HL-60/S4 (cell line): ENCODE measurements around the gene PTPRN2.
"Not testable (repeated sequence)": the region's sequence is repeated elsewhere in the genome, so short reads cannot be mapped to it uniquely, and the experiment has no call there.

ENCODE experiments used
- in situ Hi-C: fragments of 300-500 bp; cut with MboI; formaldehyde crosslinking; loops from 2 replicates; pipeline ENCODE4 v1.14.3; 2022; ENCODE audit warnings: low sequenced_read_pairs

PTPRN2 gene

DNA sequence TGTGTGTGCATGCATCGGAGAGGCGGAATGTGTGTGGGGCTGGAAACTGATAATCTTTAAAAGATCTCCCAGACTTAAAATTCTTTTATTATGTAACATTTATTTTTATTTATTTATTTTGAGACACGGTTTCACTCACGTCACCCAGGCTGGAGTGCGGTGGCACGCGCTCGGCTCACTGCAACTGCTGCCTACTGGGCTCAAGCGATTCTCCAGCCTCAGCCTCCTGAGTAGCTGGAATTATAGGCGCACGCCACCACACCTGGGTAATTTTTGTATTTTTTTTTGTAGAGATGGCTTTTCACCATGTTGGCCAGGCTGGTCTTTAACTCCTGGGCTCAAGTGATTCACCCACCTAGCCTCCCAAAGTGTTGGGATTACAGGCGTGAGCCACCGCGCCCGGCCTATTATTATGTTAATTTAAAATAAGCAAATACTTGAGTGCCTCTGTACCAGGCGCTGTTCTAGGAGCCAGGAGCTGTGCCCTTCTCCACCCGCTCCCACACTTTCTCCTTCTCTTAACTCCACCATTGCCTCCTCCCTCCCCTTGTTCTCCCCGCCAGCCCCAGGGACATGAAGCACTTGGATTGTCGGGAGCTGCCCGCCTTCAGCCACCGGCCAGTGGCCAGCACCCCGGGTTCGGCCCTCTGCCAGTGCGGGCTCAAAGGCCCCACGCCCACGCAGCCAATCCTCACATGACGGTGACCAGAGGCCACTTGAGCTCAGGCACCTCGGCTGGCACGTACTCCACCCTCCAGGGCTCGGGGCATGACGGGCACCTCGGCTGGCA lies 1087.3 kb downstream of the PTPRN2 start:
- in situ Hi-C loops, result no loop called here

GRCh38 chr7:157499835-157500153 lies 1087.8 kb downstream of the PTPRN2 start:
- in situ Hi-C loops, result no loop called here

- in situ Hi-C loops, result no loop called here
Measured at GRCh38 chr7:157499121-157499834, 1088.3 kb downstream of the PTPRN2 start.

DNA sequence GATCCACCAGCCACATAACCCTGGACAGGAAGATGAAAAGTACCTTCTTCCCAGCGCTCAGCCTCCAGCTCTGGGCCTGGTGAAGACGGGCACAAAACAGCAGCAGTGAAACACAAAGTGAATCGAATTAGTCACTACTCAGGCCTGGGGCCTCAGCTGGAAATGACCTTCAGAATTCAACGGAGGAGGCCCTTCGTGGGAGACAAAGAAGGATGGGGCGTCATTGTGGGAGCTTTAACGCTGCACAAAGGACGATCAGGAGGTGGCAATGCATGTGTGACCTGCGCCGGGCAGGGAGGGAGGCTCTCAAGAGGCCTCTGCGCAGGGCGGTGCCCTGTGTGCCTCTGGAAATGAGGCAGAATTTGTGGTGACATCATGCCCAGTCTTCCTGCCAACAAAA lies 1089.0 kb downstream of the PTPRN2 start:
- in situ Hi-C loops, result no loop called here

- in situ Hi-C loops, result no loop called here
Measured at GRCh38 chr7:157497744-157498651, 1089.6 kb downstream of the PTPRN2 start.

- in situ Hi-C loops, result no loop called here
Measured at GRCh38 chr7:157497367-157497743, 1090.3 kb downstream of the PTPRN2 start.

GRCh38 chr7:157496416-157497275 lies 1091.0 kb downstream of the PTPRN2 start:
- in situ Hi-C loops, result no loop called here

DNA sequence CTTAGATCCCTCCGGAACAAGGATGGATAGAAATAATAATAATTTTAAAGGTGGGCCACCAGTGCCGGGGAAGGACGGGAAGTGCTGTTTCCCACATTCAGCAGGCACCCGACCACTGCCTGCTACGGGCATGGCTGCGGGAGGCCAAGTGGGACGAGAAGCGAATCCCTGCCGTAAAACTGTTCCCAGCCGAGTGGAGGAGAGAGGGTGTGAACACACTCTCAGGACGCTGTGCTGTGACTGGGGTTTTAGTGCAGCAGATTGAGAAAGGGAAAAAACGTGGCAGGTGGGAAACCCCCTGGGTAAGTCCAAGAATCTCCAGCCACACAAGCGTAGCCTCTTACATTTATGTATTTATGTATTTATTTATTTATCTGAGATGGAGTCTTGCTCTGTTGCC lies 1092.0 kb downstream of the PTPRN2 start:
- in situ Hi-C loops, result no loop called here

DNA sequence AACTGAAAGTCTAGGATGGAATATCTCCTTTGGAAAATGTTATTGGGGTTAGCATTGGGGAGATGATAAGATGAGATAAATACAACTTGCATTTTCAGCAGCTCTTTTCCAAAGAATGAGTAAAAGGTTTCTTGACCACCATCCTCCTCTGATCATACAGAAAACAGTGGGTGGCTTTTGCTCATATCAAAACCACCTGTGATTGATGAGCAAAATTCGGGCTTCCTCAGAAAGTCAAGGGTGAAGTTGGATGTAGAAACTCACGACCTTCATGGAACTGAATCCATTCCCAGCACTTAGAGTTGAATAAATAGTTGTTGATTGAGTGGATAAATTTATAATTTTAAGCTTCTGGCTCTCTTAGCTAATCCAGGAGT lies 1092.5 kb downstream of the PTPRN2 start:
- in situ Hi-C loops, result no loop called here

- in situ Hi-C loops, result no loop called here
Measured at GRCh38 chr7:157494506-157495176, 1093.0 kb downstream of the PTPRN2 start.

DNA sequence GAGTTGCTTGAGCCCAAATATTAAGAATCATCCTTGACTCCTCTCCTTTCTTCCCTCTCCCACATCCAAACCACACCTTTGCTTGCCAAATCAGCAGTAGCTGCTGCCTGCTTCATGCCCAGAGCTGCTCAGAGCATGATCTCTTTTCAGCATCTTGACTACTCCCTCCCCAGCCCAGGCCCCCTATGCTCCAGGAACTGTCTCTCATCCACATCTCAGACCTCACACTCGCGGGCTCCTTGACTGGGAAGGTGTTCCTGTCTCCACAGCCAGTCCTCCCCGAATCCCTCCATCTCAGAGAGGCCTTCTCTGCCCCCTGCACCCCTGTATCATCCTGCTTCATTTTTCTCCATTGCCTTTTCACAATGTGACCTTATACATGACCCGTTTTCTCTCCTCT lies 1093.8 kb downstream of the PTPRN2 start:
- in situ Hi-C loops, result no loop called here

DNA sequence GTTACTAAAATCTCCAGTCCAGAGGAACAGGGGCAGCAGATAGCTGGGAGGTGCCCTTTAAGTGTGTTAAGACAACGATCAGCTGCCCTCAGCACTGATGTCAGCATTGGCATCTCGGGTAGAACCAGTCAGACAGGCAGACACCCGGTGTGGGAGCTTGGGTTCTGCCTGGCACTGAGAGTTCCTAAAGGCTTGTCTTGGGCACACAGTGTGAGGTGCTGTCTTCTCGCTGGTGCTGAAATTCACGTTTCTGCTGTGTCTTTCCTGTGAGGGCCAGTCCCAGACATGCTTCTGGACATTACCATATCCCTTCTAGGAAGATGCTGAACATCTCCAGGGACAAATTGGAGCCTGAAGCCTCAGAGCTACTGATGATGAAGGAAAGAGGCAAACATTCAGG lies 1094.6 kb downstream of the PTPRN2 start:
- in situ Hi-C loops, result no loop called here

DNA sequence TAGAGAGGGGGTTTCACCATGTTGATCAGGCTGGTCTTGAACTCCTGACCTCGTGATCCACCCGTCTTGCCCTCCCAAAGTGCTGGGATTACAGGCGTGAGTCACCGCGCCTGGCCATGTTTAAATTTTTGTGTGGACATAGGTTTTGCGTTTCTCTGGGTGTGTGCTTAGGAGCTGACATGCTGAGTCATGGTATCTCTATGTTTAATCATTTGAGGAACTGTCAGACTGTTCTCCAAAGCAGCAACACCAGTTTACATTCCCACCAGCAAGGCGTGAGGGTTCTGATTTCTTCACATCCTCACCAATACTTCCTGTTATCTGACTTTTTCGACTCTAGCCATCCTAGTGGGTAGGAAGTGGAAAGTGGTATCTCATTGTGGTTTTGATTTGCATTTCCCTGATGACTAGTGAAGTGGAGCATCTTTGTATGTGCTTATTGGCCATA lies 1097.1 kb downstream of the PTPRN2 start:
- in situ Hi-C loops, result no loop called here

DNA sequence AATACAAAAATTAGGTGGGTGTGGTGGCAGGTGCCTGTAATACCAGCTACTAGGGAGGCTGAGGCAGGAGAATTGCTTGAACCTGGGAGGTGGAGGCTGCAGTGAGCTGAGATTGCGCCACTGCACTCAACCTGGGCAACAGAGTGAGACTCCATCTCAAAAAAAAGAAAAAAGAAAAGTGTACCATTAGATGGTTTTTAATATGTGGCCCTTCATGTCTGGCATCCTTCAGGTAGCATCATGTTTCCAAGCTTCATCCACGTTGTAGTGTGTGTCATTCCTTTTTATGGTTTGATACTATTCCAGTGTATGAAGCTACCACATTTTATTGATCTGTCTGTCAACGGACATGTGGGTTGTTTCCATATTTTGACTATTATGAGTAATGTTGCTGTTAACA lies 1097.8 kb downstream of the PTPRN2 start:
- in situ Hi-C loops, result not testable (repeated sequence)
